DMS153 (cell line): ENCODE measurements around the gene UBA7.
"Not testable (repeated sequence)": the region's sequence is repeated elsewhere in the genome, so short reads cannot be mapped to it uniquely, and the experiment has no call there.

ENCODE experiments used
- DNase-seq: peaks from one replicate; lab custom pipeline; 2025; lab: John Stamatoyannopoulos, UW

Gene UBA7

DNA sequence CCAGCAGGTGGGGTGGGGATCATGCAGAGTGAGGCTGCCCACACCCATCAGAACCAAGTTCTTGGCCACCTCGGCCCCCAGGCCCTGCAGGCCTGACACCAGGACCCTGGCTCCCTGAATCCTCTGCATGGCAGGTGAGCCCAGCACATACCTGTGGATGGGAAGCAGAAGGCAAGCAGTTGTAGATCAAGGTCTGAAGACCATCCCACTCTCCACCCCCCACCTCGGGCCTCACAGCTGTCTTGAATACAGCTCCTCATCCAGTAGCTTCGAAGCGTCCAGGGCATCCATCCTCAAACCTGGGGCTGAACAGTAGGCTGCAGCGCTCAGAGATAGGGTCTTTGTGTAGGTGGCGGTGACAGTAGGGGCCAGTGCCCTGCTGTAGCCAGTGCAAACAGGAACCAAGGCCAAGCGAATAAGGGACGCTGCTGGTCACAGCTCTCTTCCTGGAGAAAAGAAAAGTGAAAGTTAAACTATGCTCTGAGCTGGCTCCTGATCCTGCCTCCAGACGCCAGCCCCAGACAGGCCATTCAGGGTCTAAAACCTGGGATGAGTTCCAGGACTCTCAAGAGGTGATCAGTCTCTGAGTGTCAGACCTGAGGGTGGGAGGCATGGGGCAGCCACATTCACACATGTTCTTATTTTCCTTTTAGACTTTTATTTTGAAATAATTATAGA is at the start of gene UBA7:
Gene UBA7, minus strand, starts transcription at position 457 of the 678 bp plus-strand sequence. Its CDS starts 166 bp downstream, at position 291.
- DNase-seq, result peak; percentile 16

GRCh38 chr3:49859576-49860305 is 46.0 kb upstream of the UBA7 start:
- DNase-seq, result no peak

DNA sequence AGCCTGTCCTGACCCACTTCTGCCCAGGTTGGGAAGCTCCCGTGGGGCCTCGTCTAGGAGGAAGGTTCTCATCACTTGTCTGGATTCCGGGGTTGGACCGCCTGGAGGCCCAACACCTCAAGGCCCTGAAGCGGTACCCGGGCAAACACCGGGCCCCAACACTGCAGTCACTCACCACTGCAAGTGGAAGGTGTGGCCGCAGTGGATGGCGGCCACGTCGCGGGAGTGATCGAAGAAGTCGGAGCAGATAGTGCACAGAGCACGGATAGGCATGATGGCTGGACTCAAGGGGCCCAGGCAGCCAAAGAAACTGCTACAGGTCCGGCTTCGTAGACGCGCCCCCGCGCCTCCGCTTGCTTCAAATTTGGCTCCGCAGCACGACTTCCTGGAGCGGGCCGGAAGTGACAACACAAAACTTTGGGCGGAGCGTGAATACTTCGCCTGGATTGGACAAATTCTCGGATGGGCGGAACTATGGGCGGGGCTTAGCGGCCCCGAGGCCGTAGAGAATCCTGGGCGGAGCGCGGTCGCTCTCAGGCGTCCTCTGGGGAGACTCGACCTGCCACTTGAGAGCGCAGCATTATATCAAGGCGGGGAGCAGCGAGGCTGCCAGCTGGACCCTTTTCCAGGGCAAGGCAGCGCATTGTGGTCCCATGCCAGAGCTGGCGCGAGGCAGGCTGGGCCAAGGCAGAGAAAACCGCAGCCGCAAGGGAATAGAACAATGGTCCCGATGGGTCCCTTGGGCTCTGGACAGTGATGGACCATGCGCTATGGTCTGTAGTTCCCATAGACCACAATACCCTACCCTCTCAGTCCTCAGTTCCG is 42.6 kb upstream of the UBA7 start, which contains the start of gene TRAIP:
Gene TRAIP, minus strand, starts transcription at position 384 of the 825 bp plus-strand sequence. Its CDS starts 111 bp downstream, at position 273.
- peak; percentile 71 for DNase-seq

DNA sequence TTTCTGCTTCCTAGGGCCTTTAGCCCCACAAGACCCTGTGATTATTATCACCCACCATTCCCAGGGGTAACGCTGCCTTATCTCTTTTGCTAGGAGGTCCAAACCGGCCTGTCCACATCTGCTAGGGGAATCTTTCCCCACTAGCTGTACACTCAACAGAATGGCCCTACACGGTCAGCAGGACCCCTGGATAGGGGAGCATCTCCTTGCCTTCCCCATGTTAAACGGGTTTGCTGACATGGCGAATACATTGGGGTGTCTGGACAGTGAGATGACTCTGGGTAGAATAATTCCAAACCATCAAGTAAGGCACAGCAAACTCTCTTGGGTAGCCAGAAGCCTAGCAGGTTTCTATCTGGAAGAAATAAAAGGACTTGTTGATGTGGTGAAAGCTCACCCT is 41.9 kb upstream of the UBA7 start:
- DNase-seq, result no peak

DNA sequence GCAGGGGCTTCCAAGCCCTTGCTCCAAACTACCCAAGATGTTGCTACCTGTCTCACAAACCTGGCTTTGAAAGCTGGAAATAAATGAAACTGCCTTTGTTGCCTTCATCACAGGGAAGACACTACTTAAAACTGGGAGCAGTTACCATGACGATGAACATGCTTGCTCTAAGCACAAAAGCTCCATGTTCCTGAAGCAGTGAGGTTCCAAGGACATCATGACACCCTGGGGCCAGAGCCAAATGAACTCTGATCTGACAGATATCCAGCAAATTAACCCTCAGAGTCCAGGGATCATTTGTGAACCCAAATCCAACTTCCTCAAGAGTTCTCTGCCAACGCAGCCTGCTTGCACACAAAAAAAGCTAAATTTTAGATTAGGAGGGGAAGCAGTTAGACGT is 31.9 kb upstream of the UBA7 start:
- DNase-seq, result no peak

GRCh38 chr3:49844464-49845183 is 30.9 kb upstream of the UBA7 start:
- DNase-seq, result no peak

GRCh38 chr3:49842843-49843517 is 29.2 kb upstream of the UBA7 start:
- DNase-seq, result no peak

GRCh38 chr3:49841806-49842205 is 28.1 kb upstream of the UBA7 start:
- DNase-seq, result no peak

GRCh38 chr3:49841126-49841696 is 27.5 kb upstream of the UBA7 start:
- DNase-seq, result no peak

GRCh38 chr3:49840388-49840787 is 26.6 kb upstream of the UBA7 start:
- no peak for DNase-seq

GRCh38 chr3:49839193-49839809 is 25.5 kb upstream of the UBA7 start:
- no peak for DNase-seq

DNA sequence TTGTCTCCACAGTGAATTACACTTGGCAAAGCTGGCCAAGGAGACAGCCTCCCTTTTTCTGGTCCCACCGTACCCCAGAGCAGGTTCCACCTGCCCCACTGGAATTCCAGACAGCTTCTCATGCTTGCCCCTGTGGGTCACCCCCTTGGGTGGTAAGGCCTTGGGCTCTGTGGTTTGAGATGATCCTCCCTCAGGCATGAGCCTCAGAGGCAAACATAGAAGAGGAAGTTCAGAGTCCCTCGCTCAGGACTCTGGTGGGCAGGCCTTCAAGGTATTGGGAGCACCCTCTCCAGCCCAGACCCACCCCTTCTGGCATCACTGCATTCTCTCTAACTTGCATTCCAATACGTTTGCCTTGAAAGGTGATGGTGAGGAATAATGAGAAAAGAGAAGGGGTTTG is 17.6 kb upstream of the UBA7 start:
- no peak for DNase-seq

DNA sequence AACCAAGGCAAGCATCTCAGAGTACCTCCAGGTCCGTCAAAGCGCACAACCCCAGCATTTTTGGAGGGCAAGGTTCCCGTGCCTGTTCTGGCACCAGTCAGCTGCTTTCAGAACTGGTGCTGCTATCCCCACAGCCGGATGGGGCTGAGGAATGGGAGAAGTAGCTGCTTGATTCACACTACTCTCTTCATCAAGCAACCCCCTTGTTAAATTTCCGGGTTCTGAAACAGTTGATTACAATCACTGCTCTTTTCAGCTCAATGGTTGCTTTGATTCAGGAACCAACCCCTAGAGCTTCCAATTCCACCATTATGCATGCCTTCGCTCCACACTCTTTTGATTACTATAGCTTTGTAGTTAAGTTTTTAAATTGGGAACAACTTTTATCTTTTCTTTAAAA is 12.3 kb upstream of the UBA7 start:
- no peak for DNase-seq

DNA sequence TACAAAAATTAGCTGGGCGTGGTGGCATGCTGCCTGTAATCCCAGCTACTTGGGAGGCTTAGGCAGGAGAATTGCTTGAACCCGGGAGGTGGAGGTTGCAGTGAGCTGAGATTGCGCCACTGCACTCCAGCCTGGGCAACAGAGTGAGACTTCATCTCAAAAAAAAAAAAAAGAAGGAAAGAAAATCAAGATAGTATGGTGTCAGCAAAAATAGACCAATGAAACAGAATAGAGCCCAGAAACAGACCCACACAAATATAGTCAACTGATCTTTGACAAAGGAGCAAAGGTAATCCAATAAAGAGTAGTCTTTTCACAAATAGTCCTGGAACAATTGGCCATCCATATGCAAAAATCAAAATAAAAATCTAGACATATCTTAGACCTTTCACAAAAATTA is 9.4 kb upstream of the UBA7 start:
- DNase-seq, result not testable (repeated sequence)

DNA sequence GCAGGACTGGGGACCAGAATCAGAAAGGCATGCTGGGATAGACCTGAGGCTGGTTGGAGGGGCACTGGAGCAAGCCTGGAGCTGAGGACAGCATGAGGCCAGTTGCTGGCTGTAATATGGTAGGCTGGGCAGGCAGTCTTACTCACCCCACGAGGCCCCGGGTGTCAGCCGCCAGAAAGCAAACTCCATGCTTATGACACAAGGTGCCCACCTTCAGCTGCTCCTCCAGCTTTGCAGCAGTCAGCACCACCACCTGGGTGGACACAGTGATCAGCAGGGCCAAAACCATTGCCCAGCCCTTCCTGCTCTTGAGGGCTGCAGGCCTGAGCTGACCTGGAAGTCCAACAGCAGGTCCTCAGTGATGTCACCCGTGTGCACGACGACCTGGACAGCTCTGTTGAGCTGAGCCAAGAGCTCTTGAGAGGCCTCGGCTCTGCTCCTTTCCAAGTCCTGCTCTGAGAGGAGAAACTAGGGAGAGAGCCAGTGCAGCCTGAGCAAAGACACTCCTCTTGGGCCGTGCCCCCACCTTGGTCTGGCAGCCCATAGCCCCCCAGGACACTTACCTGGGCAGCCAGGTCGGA is 747 bp downstream of the UBA7 start:
- no peak for DNase-seq

DNA sequence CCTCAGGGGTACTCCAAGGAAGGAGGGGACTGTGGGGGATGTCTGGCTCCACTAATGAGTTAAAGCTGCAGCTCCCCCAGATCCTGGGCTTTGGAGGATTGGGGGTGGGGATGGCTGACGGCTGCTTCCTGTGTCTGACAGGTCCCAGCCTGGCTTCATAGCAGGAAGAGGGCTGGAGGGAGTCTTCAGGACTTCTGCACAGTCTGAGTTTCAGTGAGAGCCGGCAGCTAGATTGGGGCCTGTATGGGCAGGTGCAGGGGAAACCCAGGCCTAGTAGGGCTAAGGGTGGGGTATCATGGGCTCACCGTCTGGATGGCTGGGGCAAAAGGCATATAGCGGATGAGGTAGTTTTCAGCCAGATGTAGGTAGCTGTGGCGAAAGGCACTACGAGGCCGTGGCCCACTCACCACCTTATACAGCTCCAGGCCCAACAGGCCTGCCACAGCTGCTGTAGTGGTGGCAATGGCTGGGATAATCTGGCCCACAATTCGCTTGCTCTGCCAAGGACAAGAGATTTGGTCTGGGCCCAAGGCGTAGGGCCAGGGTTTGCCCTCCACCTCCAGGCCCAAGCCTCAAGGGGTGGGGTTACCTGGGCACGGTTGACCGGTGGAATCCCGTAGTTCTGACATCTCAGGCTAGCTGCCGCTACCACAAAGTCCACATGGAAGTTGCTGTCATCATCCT is 6.2 kb downstream of the UBA7 start:
- no peak for DNase-seq

GRCh38 chr3:49806850-49807249 is 6.9 kb downstream of the UBA7 start:
- no peak for DNase-seq

DNA sequence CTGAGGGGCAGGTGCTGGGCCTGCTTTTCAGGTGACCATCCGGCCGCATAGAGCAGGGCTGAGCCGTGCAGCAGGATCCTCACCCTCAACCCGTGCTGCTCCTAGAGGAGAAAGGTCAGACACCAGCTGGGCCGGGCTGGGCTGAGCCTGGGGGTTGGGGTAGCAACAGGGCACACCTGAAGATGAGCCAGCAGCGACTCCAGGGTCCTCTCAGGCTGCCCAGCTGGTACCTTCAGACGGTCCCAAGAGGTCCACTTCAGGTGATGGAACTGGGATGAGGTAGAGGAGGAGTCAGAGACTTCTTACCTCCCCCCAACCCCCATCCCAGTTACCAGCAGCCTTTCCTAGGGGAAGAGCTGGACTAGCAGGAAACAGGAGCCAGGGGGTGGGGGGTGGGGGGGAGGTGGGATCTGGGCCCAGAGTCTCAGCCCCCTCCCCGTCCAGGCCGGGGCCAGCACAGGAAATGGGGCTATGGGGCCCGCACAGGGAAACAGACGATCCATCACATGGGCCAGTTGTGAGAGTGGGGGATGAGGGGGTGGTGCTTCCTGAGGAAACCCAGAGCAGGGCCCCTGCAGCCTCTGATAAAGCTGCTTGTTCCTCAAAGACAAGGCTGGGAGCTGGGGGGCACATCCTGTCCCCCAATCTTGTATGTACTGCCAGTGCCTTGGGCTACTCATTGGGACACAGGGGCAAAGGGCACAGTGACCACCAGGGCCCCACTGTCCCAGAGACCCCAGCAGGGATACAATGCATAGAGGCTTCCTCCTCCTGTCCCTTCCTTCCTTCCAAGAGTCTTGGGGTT is 7.7 kb downstream of the UBA7 start:
- no peak for DNase-seq

DNA sequence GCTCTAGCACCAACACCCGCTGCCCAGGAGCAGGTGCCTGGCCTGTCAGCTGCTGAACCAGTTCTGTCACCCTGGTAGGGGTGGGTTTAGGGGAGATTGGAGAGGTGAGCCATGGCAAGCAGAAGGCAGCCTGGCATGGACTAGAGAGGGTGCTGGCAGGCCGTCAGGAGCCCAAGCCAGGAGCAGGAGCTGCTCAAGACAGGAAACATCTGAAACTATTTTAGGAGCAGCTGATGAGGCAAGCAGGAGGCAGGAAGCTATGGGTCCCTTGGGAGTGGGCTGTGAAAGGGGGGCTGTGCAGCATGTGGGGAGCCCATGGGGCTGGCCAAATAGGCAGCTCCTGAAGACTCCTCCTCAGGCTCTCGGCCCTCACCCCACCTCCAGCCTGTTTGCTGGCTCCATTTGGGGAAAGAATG is 8.4 kb downstream of the UBA7 start:
- DNase-seq, result peak; percentile 9
